ENCODE measurements around the gene DCD.
"Not testable (repeated sequence)": the region's sequence is repeated elsewhere in the genome, so short reads cannot be mapped to it uniquely, and the experiment has no call there.

DCD gene

GRCh38 chr12:54650889-54651288 is 2.7 kb upstream of the DCD start:
- no peak for FAIRE-seq

DNA sequence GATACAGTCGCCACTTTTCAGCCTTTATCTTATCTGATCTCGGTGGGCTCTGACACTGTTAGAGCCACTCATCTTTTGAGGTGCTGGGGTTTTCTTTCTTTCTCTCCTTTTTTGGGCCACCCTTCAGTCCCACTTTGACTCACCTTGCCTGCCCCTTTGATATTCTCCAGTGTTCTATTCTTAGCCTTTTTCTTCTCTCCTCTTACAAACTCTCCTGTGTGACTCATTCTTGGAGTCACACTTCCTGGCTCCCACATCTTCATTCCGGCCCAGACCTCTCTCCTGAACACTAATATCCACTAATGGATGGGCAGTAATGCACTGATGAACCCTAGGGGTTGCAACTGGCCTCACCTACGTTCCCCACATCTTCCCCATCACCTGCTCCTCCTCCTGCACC is 2.2 kb upstream of the DCD start:
- FAIRE-seq = no peak

GRCh38 chr12:54649825-54650224 is 1.7 kb upstream of the DCD start:
- FAIRE-seq = no peak

DNA sequence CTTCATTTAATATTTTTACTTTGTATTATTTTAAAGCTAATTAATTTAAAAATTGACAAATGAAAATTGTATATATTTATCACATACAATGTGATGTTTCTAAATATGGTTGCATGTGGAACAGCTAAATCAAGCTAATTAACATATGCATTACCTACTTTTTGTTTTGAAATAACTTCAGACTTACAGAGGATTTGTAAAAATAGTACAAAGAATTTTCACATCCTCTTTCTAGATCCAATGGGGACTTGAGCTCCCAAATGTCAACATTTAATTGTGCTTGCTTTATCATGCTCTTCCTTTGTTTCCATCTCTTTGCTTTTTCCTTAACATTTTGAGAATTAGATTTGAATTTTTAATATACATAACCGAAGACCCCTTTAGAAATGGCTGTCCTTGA is 6.6 kb downstream of the DCD start:
- no peak for FAIRE-seq

DNA sequence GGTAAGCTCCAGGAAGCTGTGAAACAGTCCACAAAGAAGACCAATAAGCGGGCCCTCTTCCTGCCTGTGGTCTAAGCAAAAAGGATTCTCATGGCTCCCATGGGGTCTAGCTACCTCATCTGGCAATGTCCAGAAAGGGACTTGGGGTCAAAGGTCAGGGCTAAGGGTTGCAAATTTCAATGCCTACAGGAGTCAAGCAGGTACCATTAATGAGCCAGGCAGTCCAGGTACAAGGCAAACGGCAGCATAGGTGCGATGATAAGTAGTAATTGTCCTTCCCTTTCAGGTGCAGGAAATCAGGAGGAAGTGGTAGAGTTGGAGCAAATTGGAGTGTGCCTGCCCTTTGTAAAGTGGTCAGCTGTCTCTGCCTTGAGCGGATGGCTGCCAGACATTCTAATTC is 7.1 kb downstream of the DCD start:
- no peak for FAIRE-seq

DNA sequence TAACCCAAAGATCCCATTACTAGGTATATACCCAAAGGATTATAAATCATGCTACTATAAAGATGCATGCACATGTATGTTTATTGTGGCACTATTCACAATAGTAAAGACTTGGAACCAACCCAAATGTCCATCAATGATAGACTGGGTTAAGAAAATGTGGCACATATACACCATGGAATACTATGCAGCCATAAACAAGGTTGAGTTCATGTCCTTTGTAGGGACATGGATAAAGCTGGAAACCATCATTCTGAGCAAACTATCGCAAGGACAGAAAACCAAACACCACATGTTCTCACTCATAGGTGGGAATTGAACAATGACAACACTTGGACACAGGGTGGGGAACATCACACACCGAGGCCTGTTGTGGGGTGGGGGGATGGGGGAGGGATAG is 9.1 kb downstream of the DCD start:
- not testable (repeated sequence) for FAIRE-seq

GRCh38 chr12:54634795-54635194 is 13.4 kb downstream of the DCD start, which contains the start of gene LACRT:
LACRT (minus strand) TSS chr12:54634895; CDS start chr12:54634841, 54 bp downstream.
- FAIRE-seq = no peak

DNA sequence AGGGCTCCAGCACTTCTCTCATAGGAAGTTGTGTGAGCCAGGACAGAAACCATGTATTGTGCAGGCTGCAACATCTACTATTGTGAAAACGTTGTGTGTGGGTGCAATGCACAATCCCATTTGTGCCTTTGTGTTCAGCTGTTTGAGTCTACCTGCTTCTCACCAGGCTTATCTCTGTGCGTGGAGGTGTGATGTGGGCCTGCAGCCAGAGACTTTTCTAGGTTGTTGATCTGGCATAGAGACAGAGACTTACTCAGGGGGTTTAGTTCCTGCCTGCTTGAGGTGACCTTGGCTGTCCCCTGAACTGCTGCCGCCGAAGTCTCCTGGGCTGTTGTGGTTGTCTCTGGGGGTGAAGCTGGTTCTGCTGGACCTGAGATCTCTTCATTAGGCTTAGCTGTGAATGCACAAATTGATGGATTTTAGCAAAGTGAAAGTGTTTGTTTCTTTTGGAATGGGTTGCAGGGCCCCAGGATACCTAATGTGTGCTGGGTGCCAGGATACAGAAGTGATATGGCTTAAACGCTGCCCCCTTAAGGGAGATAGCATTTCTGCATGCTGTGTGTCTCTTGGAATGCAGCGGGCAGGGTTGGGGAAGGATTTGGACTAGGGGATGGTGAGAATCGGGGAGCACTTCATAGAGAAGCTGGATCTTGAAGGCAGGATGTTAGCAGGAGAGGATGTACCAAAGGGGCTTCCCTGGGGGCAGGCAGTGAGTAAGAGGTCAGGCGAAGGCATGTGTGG is 16.0 kb downstream of the DCD start:
- no peak for FAIRE-seq

- no peak for FAIRE-seq
Measured at GRCh38 chr12:54631551-54631950, 16.6 kb downstream of the DCD start.

- FAIRE-seq = no peak
Measured at GRCh38 chr12:54629925-54630324, 18.2 kb downstream of the DCD start.

DNA sequence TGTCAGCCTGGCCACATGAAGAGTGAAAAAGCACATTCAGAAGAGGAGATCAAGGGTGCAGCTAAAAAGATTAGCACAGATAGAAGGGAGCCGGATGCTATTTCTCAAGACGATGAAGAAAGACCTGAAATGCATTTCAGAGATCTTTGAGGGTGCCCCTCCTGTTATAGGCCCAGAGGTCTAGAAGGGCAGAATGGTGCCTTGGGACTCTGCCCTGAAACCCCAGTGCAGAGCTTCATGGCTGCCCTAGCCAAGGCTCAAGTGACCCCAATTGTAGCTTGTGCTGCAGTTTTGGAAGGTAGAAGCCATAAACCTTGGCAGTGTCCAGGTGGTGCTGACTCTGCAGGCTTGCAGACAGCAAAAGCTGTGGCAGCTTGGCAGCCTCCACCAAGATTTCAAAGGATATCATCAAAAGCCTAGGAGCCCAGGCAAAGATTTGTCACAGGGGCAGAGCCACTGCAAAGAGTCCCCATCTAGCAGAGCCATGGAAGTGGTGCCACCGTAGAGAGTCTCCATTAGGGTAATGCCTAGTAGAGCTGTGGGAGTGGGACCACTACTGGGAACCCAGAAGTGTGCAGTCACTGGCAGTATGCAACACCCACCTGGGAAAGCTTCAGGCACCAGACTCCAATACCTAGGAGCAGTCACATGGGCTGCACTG is 19.8 kb downstream of the DCD start:
- FAIRE-seq = no peak

- FAIRE-seq = no peak
Measured at GRCh38 chr12:54627304-54627703, 20.9 kb downstream of the DCD start.

GRCh38 chr12:54625598-54625997 is 22.6 kb downstream of the DCD start:
- no peak for FAIRE-seq

GRCh38 chr12:54624315-54625279 is 23.6 kb downstream of the DCD start:
- no peak for FAIRE-seq

GRCh38 chr12:54622463-54623183 is 25.5 kb downstream of the DCD start:
- FAIRE-seq = no peak

DNA sequence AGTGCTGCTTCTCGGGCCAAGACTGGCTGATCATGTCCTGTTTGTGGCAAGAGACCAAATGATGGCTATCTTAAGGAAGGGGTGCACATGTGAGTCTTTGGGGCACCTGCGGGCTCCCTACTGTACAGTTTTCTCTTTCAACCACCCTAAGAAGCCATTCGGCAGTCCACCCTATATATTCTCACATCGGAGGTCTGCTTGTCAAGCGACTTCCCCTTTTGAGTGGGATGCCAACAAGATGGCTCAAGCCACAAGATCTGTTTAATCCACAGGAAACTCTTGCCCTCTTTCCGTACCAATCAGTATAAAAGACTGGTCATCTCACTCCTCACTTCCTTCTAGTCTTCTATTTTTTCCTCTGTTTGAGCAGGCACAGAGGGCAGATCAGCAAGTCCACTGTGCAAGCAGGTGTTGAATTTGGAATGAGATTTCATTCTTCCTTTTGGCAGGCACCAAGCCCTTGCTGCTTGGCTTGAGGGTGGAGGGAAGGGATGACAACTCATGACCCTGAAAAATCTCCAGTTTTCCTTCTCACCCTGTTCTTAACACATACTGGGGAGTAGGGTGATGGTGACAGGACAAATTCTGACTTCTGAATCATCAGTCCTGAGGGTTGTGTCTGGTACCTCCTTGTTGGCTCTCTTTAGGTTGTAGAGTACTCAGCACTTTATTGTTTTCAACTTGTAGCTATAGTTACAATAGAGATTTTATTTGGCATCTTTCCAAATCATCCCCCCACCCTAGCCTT is 31.1 kb downstream of the DCD start:
- FAIRE-seq = no peak

DNA sequence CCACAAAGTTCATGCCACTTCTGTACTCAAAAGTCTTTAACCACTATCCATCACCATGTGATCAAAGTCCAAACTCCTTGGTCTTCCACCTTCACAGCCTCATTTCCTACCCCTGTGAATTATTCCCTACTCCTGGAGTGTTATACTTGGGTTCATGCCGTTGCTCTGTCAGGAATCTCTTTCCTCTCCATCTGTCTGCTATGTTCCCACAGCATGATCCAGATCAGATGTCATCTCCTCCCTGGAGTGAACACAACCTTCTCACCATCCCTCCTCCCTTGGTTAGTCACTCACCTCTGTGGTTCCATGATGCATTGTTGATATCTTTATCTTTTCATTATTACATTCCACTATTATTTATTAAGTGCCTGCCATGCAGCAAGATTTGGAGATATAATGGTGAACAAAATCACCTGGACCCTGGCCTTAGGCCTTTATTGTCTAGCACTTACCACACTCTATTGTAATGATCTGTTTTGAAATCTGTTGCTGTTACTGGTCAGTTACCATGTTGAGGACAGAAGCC is 35.9 kb downstream of the DCD start:
- FAIRE-seq = no peak

GRCh38 chr12:54611715-54612149 is 36.4 kb downstream of the DCD start:
- no peak for FAIRE-seq

GRCh38 chr12:54608769-54609168 is 39.4 kb downstream of the DCD start:
- FAIRE-seq = no peak

DNA sequence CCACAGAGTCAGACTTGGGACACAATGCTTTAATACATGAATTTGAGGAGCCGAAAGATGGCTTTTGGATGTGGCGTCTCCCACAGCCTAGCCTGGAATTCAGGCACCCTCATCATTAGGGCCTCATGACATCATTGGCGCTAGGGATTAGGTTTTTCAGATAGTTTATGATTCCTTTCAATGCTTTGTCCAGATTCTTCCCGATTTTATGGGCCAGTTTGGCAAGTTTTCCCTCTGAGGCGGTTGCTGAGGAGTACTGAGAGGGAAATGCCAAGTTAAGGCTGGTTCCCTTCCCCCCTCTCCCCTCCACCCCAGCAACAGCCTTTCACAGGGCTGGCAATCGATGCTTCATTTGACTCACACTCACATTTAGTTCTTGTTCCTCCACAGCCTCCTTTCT is 40.0 kb downstream of the DCD start:
- no peak for FAIRE-seq

DNA sequence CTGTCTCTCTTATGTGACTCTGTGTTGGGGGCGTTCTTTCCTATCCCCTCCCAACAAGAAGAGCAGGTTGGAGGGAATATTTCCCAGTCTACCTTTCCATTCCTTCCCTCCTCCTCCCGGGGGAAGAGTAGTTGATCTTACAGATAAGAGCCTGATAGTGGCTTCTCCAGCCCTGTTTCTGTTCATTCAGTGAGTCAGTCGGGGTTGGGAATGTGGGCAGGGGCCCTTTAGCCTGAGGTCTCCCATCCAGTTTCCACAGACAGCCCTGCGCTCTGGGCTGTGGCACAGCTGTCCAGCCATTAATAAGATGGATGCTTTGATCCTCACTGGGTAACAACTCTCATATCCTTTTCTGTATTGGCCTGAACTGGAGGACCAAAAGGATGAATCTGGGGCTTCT is 41.6 kb downstream of the DCD start:
- no peak for FAIRE-seq
